WTC11 (cell line): Measurements from ENCODE around the gene CDH11. TPM values are rescaled to one million over a fixed set of nuclear protein-coding genes. Genes with fewer than 3 reads are reported as not detected.

Experiments used
- ATAC-seq: fragments of 200-7000 bp; cut with Tn5 transposase; 2 replicates; pipeline ENCODE4 v1.10.0; 2021; ENCODE audit warnings: mild to moderate bottlenecking, moderate library complexity
- CTCF ChIA-PET: fragments of 300-600 bp; sonication (Branson Sonifier 250); formaldehyde crosslinking; loops from one replicate; lab custom pipeline; 2021; ENCODE audit warnings: antibody characterized with exemption; lab: Charles Lee
- POLR2A ChIA-PET: fragments of 350-600 bp; sonication (Branson Sonifier 250); formaldehyde crosslinking; loops from one replicate; lab custom pipeline; 2021; ENCODE audit warnings: antibody characterized with exemption; lab: Charles Lee
- DNase-seq: peaks from one replicate; pipeline ENCODE4 v3.0.0; 2021; ENCODE audit warnings: low spot score
- H3K27ac Mint-ChIP-seq: 2 replicates; pipeline ENCODE4 v1.8.0; 2021; ENCODE audit warnings: mixed read lengths
- H3K27me3 Mint-ChIP-seq: 2 replicates; pipeline ENCODE4 v1.8.0; 2021; ENCODE audit warnings: low read depth, mild to moderate bottlenecking, moderate library complexity, mixed read lengths
- H3K36me3 Mint-ChIP-seq: 2 replicates; pipeline ENCODE4 v1.8.0; 2021; ENCODE audit warnings: mixed read lengths
- H3K4me1 Mint-ChIP-seq: 2 replicates; pipeline ENCODE4 v1.8.0; 2022; ENCODE audit warnings: mixed read lengths
- H3K4me3 Mint-ChIP-seq: 2 replicates; pipeline ENCODE4 v1.8.0; 2021; ENCODE audit warnings: mild to moderate bottlenecking, moderate library complexity, mixed read lengths
- H3K9me3 Mint-ChIP-seq: 2 replicates; pipeline ENCODE4 v1.8.0; 2021; ENCODE audit warnings: mixed read lengths
- ATF1 ChIP-seq: sonication (generic); formaldehyde crosslinking; IDR thresholded peaks from 2 replicates; pipeline ENCODE4 v1.8.1; 2023; ENCODE audit warnings: mild to moderate bottlenecking, moderate library complexity, missing genetic modification reagents
- CBFB ChIP-seq: sonication (generic); formaldehyde crosslinking; IDR thresholded peaks from 2 replicates; pipeline ENCODE4 v1.8.1; 2022; ENCODE audit warnings: mild to moderate bottlenecking, low read depth, missing genetic modification reagents
- CREB1 ChIP-seq: sonication (generic); formaldehyde crosslinking; IDR thresholded peaks from 2 replicates; pipeline ENCODE4 v1.8.0; 2023; ENCODE audit warnings: mild to moderate bottlenecking, missing genetic modification reagents
- CREM ChIP-seq: sonication (generic); formaldehyde crosslinking; IDR thresholded peaks from 2 replicates; pipeline ENCODE4 v1.8.1; 2022; ENCODE audit warnings: mild to moderate bottlenecking, missing genetic modification reagents, moderate library complexity
- ELF4 ChIP-seq: sonication (generic); formaldehyde crosslinking; IDR thresholded peaks from 2 replicates; pipeline ENCODE4 v1.8.1; 2022; ENCODE audit warnings: low read depth, mild to moderate bottlenecking, moderate library complexity, missing genetic modification reagents
- ESRRA ChIP-seq: sonication (generic); formaldehyde crosslinking; IDR thresholded peaks from 2 replicates; pipeline ENCODE4 v1.8.1; 2022; ENCODE audit warnings: mild to moderate bottlenecking, missing genetic modification reagents, borderline replicate concordance
- FOXJ3 ChIP-seq: sonication (generic); formaldehyde crosslinking; IDR thresholded peaks from 2 replicates; pipeline ENCODE4 v1.9.0; 2021; ENCODE audit warnings: missing genetic modification reagents, mild to moderate bottlenecking, borderline replicate concordance
- FOXK1 ChIP-seq: sonication (generic); formaldehyde crosslinking; IDR thresholded peaks from 2 replicates; pipeline ENCODE4 v1.8.0; 2022; ENCODE audit warnings: mild to moderate bottlenecking, moderate library complexity, missing genetic modification reagents
- FOXP1 ChIP-seq: sonication (generic); formaldehyde crosslinking; IDR thresholded peaks from 2 replicates; pipeline ENCODE4 v1.8.0; 2022; ENCODE audit warnings: missing genetic modification reagents, mild to moderate bottlenecking, moderate library complexity, borderline replicate concordance
- GRHL2 ChIP-seq: fragments of 250-450 bp; sonication (Bioruptor Pico); IDR thresholded peaks from 2 replicates; pipeline ENCODE4 v1.8.0; 2022; ENCODE audit warnings: mild to moderate bottlenecking, moderate library complexity; ENCODE audit not compliant: insufficient replicate concordance, severe bottlenecking
- JAZF1 ChIP-seq: fragments of 250-450 bp; sonication (Bioruptor Pico); IDR thresholded peaks from 2 replicates; pipeline ENCODE4 v1.9.0; 2021; ENCODE audit warnings: moderate library complexity, mild to moderate bottlenecking, inconsistent platforms
- MXD4 ChIP-seq: fragments of 250-450 bp; sonication (Bioruptor Pico); IDR thresholded peaks from 2 replicates; pipeline ENCODE4 v1.8.0; 2021; ENCODE audit warnings: mild to moderate bottlenecking, moderate library complexity, borderline replicate concordance
- NR1H2 ChIP-seq: sonication (generic); formaldehyde crosslinking; IDR thresholded peaks from 2 replicates; pipeline ENCODE4 v1.9.0; 2021; ENCODE audit warnings: mild to moderate bottlenecking, moderate library complexity, missing genetic modification reagents
- SP1 ChIP-seq: sonication (generic); formaldehyde crosslinking; conservative IDR thresholded peaks from 2 replicates; pipeline ENCODE4 v1.8.1; 2022; ENCODE audit warnings: missing genetic modification reagents
- ZNF138 ChIP-seq: sonication (generic); formaldehyde crosslinking; conservative IDR thresholded peaks from 2 replicates; pipeline ENCODE4 v1.8.1; 2022; ENCODE audit warnings: mild to moderate bottlenecking, moderate library complexity, missing genetic modification reagents
- ZNF396 ChIP-seq: fragments of 250-450 bp; sonication (Bioruptor Pico); IDR thresholded peaks from 2 replicates; pipeline ENCODE4 v1.8.0; 2021; ENCODE audit warnings: mild to moderate bottlenecking, moderate library complexity, borderline replicate concordance
- total RNA-seq: library from RNA; stranded (reverse); gene quantifications from 3 replicates; pipeline ENCODE4 v1.2.3, GENCODE V29; 2021
- TF ChIP-seq, protein P1 (sequence below): sonication (generic); formaldehyde crosslinking; IDR thresholded peaks from 2 replicates; pipeline ENCODE4 v1.8.1; 2023; ENCODE audit warnings: mild to moderate bottlenecking, missing genetic modification reagents, moderate library complexity
- TF ChIP-seq, protein P2 (sequence below): sonication (generic); formaldehyde crosslinking; IDR thresholded peaks from 2 replicates; pipeline ENCODE4 v1.8.0; 2022; ENCODE audit warnings: mild to moderate bottlenecking, missing genetic modification reagents
- TF ChIP-seq, protein P3 (sequence below): sonication (generic); formaldehyde crosslinking; conservative IDR thresholded peaks from 2 replicates; pipeline ENCODE4 v1.8.1; 2022; ENCODE audit warnings: mild to moderate bottlenecking, missing genetic modification reagents
- TF ChIP-seq, protein P4 (sequence below): sonication (generic); formaldehyde crosslinking; IDR thresholded peaks from 2 replicates; pipeline ENCODE4 v1.8.1; 2023; ENCODE audit warnings: mild to moderate bottlenecking, missing genetic modification reagents
- TF ChIP-seq, protein P5 (sequence below): sonication (generic); formaldehyde crosslinking; IDR thresholded peaks from 2 replicates; pipeline ENCODE4 v1.8.0; 2022; ENCODE audit warnings: mild to moderate bottlenecking, missing genetic modification reagents
- TF ChIP-seq, protein P6 (sequence below): sonication (generic); formaldehyde crosslinking; IDR thresholded peaks from 2 replicates; pipeline ENCODE4 v1.8.1; 2022; ENCODE audit warnings: mild to moderate bottlenecking, missing genetic modification reagents, moderate library complexity, borderline replicate concordance
- TF ChIP-seq, protein P7 (sequence below): fragments of 250-450 bp; sonication (Bioruptor Pico); IDR thresholded peaks from 2 replicates; pipeline ENCODE4 v1.9.0; 2021; ENCODE audit warnings: mild to moderate bottlenecking

CDH11 gene
- total RNA-seq, 1 experiment from 2014 or later: 11.6 TPM

DNA sequence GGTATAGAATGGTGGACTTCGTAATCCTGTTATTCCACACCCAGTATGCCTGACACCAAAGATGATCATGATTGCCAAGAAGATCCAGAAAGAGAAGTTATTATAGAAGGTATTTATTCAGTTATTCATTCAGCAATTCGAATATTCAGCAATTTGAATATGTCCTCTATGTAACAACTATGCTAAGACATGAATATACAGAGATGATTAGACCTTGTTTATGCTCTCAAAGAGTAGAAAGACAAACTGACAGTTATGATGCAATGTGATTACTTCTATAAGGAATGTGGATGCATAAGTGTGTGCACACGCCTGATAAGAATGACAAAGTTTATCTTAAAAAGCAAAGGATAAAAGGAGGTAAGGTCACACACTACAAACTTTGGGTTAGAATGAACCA, 218.1 kb downstream of the CDH11 start:
- no peak overlapping the region for H3K4me3 Mint-ChIP-seq
- H3K27ac Mint-ChIP-seq: 0 out of 2 replicates have a peak overlapping the region, but pooled peaks have one; percentile 7
- H3K36me3 Mint-ChIP-seq: no peaks in the 10 kb centered on the region
- H3K4me1 Mint-ChIP-seq: no peaks in the 10 kb centered on the region
- ChIA-PET CTCF (no interaction called here), POLR2A (no interaction called here)
- ATAC-seq: no peak
- no peaks in the 10 kb centered on the region for H3K27me3 Mint-ChIP-seq
- DNase-seq: no peak
- H3K9me3 Mint-ChIP-seq: peaks cover 4% of the 10 kb centered on the region; the same call in 1 of the 2 replicates
- TF ChIP-seq, protein P1, sequence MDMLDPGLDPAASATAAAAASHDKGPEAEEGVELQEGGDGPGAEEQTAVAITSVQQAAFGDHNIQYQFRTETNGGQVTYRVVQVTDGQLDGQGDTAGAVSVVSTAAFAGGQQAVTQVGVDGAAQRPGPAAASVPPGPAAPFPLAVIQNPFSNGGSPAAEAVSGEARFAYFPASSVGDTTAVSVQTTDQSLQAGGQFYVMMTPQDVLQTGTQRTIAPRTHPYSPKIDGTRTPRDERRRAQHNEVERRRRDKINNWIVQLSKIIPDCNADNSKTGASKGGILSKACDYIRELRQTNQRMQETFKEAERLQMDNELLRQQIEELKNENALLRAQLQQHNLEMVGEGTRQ (CRISPR knock-in tag): no peak
- TF ChIP-seq GRHL2 (CRISPR knock-in tag) (no peak), CREB1 (CRISPR knock-in tag) (no peak), MXD4 (CRISPR knock-in tag) (no peak), SP1 (CRISPR knock-in tag) (no peak), ELF4 (no peak), FOXP1 (CRISPR knock-in tag) (no peak), CREM (CRISPR knock-in tag) (no peak), NR1H2 (CRISPR knock-in tag) (no peak), FOXJ3 (no peak)
- TF ChIP-seq, protein P2, sequence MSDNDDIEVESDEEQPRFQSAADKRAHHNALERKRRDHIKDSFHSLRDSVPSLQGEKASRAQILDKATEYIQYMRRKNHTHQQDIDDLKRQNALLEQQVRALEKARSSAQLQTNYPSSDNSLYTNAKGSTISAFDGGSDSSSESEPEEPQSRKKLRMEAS (CRISPR knock-in tag): no peak
- TF ChIP-seq, protein P3, sequence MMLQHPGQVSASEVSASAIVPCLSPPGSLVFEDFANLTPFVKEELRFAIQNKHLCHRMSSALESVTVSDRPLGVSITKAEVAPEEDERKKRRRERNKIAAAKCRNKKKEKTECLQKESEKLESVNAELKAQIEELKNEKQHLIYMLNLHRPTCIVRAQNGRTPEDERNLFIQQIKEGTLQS (CRISPR knock-in tag): no peak
- TF ChIP-seq, all 79 proteins: peak for 0

DNA sequence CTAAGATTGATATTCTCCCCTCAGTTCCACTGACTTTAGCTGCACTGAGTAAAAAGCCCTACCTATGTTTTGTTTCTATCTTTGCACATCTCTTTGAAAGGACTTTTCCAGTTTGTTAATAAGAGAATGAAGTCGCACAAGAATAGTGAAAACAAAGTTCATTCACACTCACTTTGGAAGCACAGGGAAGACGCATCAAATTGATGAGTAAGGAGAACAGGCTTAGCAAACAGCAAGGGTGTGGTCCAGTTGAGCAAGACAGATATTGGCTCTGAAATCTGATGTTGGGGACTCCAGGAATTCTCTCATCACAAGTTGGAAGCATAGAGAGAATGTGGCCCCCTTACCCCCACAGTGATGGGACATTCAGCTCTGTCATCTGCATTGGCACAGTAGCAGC, 221.3 kb downstream of the CDH11 start:
- no peak for ATAC-seq
- H3K9me3 Mint-ChIP-seq: peaks cover 4% of the 10 kb centered on the region; the same call in 1 of the 2 replicates
- no peak overlapping the region for H3K4me3 Mint-ChIP-seq
- no peaks in the 10 kb centered on the region for H3K36me3 Mint-ChIP-seq
- H3K27me3 Mint-ChIP-seq: no peaks in the 10 kb centered on the region
- no peak overlapping the region for H3K27ac Mint-ChIP-seq
- POLR2A ChIA-PET: no interaction called here
- CTCF ChIA-PET: no interaction called here
- no peak for DNase-seq
- no peaks in the 10 kb centered on the region for H3K4me1 Mint-ChIP-seq
- TF ChIP-seq ESRRA (no peak), JAZF1 (CRISPR knock-in tag) (no peak), ZNF396 (CRISPR knock-in tag) (no peak), FOXK1 (CRISPR knock-in tag) (no peak), ZNF138 (CRISPR knock-in tag) (no peak), CBFB (CRISPR knock-in tag) (no peak), FOXJ3 (no peak), ATF1 (no peak)
- TF ChIP-seq, protein P3 (CRISPR knock-in tag): no peak
- TF ChIP-seq, protein P4, sequence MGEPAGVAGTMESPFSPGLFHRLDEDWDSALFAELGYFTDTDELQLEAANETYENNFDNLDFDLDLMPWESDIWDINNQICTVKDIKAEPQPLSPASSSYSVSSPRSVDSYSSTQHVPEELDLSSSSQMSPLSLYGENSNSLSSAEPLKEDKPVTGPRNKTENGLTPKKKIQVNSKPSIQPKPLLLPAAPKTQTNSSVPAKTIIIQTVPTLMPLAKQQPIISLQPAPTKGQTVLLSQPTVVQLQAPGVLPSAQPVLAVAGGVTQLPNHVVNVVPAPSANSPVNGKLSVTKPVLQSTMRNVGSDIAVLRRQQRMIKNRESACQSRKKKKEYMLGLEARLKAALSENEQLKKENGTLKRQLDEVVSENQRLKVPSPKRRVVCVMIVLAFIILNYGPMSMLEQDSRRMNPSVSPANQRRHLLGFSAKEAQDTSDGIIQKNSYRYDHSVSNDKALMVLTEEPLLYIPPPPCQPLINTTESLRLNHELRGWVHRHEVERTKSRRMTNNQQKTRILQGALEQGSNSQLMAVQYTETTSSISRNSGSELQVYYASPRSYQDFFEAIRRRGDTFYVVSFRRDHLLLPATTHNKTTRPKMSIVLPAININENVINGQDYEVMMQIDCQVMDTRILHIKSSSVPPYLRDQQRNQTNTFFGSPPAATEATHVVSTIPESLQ (CRISPR knock-in tag): no peak
- TF ChIP-seq, protein P1 (CRISPR knock-in tag): no peak
- TF ChIP-seq, protein P5, sequence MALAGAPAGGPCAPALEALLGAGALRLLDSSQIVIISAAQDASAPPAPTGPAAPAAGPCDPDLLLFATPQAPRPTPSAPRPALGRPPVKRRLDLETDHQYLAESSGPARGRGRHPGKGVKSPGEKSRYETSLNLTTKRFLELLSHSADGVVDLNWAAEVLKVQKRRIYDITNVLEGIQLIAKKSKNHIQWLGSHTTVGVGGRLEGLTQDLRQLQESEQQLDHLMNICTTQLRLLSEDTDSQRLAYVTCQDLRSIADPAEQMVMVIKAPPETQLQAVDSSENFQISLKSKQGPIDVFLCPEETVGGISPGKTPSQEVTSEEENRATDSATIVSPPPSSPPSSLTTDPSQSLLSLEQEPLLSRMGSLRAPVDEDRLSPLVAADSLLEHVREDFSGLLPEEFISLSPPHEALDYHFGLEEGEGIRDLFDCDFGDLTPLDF: no peak
- TF ChIP-seq, protein P6, sequence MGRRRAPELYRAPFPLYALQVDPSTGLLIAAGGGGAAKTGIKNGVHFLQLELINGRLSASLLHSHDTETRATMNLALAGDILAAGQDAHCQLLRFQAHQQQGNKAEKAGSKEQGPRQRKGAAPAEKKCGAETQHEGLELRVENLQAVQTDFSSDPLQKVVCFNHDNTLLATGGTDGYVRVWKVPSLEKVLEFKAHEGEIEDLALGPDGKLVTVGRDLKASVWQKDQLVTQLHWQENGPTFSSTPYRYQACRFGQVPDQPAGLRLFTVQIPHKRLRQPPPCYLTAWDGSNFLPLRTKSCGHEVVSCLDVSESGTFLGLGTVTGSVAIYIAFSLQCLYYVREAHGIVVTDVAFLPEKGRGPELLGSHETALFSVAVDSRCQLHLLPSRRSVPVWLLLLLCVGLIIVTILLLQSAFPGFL (CRISPR knock-in tag): no peak
- TF ChIP-seq, protein P7, sequence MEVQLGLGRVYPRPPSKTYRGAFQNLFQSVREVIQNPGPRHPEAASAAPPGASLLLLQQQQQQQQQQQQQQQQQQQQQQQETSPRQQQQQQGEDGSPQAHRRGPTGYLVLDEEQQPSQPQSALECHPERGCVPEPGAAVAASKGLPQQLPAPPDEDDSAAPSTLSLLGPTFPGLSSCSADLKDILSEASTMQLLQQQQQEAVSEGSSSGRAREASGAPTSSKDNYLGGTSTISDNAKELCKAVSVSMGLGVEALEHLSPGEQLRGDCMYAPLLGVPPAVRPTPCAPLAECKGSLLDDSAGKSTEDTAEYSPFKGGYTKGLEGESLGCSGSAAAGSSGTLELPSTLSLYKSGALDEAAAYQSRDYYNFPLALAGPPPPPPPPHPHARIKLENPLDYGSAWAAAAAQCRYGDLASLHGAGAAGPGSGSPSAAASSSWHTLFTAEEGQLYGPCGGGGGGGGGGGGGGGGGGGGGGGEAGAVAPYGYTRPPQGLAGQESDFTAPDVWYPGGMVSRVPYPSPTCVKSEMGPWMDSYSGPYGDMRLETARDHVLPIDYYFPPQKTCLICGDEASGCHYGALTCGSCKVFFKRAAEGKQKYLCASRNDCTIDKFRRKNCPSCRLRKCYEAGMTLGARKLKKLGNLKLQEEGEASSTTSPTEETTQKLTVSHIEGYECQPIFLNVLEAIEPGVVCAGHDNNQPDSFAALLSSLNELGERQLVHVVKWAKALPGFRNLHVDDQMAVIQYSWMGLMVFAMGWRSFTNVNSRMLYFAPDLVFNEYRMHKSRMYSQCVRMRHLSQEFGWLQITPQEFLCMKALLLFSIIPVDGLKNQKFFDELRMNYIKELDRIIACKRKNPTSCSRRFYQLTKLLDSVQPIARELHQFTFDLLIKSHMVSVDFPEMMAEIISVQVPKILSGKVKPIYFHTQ (CRISPR knock-in tag): no peak
